Hepatocyte (in vitro differentiated cells): ENCODE results near the gene ANKRD12.

ENCODE experiments used
- CTCF ChIP-seq: fragments of 200-600 bp; sonication (generic); IDR thresholded peaks from 2 replicates; pipeline ENCODE4 v1.5.1; 2016; ENCODE audit warnings: antibody characterized with exemption, mild to moderate bottlenecking; ENCODE audit not compliant: poor library complexity
- EZH2 ChIP-seq: fragments of 200-600 bp; sonication (generic); IDR thresholded peaks from 2 replicates; pipeline ENCODE4 v1.6.1; 2016; ENCODE audit warnings: antibody characterized with exemption, mild to moderate bottlenecking, borderline replicate concordance

GRCh38 chr18:9150121-9150520 is 13.5 kb downstream of the ANKRD12 start:
- no peak for TF ChIP-seq EZH2
- TF ChIP-seq CTCF: no peak
